Stimulated activated naive CD4-positive, alpha-beta T cell (primary cell): ENCODE results near the gene BMX.

ENCODE experiments used
- DNase-seq, 6 experiments: peaks; one replicate each; lab custom pipeline; 2025; lab: John Stamatoyannopoulos, UW

BMX gene

GRCh38 chrX:15570145-15570544 lies 69.5 kb downstream of the BMX start:
- no peak for DNase-seq

- DNase-seq = no peak
Measured at GRCh38 chrX:15574017-15574416, 73.4 kb downstream of the BMX start.

- DNase-seq = no peak
Measured at GRCh38 chrX:15576019-15576418, 75.4 kb downstream of the BMX start.

- DNase-seq = no peak
Measured at GRCh38 chrX:15579778-15580747, 79.5 kb downstream of the BMX start.

GRCh38 chrX:15594371-15594770 lies 93.8 kb downstream of the BMX start:
- no peak for DNase-seq

GRCh38 chrX:15598026-15598425 lies 97.4 kb downstream of the BMX start:
- no peak for DNase-seq

- no peak for DNase-seq
Measured at GRCh38 chrX:15599461-15599860, 98.9 kb downstream of the BMX start.

- DNase-seq = no peak
Measured at GRCh38 chrX:15600049-15600448, 99.4 kb downstream of the BMX start.

GRCh38 chrX:15600745-15601144 lies 100.1 kb downstream of the BMX start, which contains the start of gene ACE2:
ACE2 (minus strand) TSS chrX:15600960; CDS start chrX:15600911, 49 bp downstream.
- no peak for DNase-seq

- DNase-seq = no peak
Measured at GRCh38 chrX:15601932-15602331, 101.3 kb downstream of the BMX start.

- no peak for DNase-seq
Measured at GRCh38 chrX:15602761-15603160, 102.2 kb downstream of the BMX start.

GRCh38 chrX:15605226-15605625 lies 104.6 kb downstream of the BMX start:
- no peak for DNase-seq
